Activated T-cell treated with anti-CD3 and anti-CD28 coated beads, Interleukin-2, amount 50 U/mL, for 72 hours (primary cell): ENCODE measurements around the gene TSHR. TPM values are rescaled to one million over a fixed set of nuclear protein-coding genes. Genes with fewer than 3 reads are reported as not detected.
"Not testable (repeated sequence)": the region's sequence is repeated elsewhere in the genome, so short reads cannot be mapped to it uniquely, and the experiment has no call there.

ENCODE experiments used
- ATAC-seq, 2 donors: fragments of 150-1000 bp; cut with Tn5 transposase; replicated peaks in 1 of 2; 2 replicates each; pipeline ENCODE4 v1.10.0; 2021; ENCODE audit warnings: moderate library complexity in 2 of 2, mild to moderate bottlenecking in 1 of 2
- DNase-seq, 2 donors: peaks; one replicate each; pipeline ENCODE4 v3.0.0; 2021 to 2022; ENCODE audit warnings: mixed read lengths in 1 of 2
- H3K27ac Mint-ChIP-seq: one replicate; pipeline ENCODE4 v1.8.0; 2022; ENCODE audit warnings: mild to moderate bottlenecking, moderate library complexity, mixed read lengths
- H3K27me3 Mint-ChIP-seq: one replicate; pipeline ENCODE4 v1.8.0; 2022; ENCODE audit warnings: low read depth, mixed read lengths
- H3K36me3 Mint-ChIP-seq, 2 donors: one replicate each; pipeline ENCODE4 v1.8.0; 2022; ENCODE audit warnings: mixed read lengths in 2 of 2, mild to moderate bottlenecking in 1 of 2; ENCODE audit not compliant: insufficient read depth in 2 of 2
- H3K4me1 Mint-ChIP-seq: one replicate; pipeline ENCODE4 v1.8.0; 2022; ENCODE audit warnings: low read depth, mixed read lengths
- H3K4me3 Mint-ChIP-seq, 2 donors: one replicate each; pipeline ENCODE4 v1.8.0; 2022; ENCODE audit warnings: mild to moderate bottlenecking in 2 of 2, mixed read lengths in 2 of 2, moderate library complexity in 2 of 2
- H3K9me3 Mint-ChIP-seq, 2 donors: one replicate each; pipeline ENCODE4 v1.8.0; 2022; ENCODE audit warnings: mixed read lengths in 2 of 2
- total RNA-seq, 2 donors: library from RNA; stranded (reverse); gene quantifications; one replicate each; pipeline ENCODE4 v1.2.3, GENCODE V29; 2022

The TSHR gene
- total RNA-seq, 2 donors from 2014 or later: not detected

DNA sequence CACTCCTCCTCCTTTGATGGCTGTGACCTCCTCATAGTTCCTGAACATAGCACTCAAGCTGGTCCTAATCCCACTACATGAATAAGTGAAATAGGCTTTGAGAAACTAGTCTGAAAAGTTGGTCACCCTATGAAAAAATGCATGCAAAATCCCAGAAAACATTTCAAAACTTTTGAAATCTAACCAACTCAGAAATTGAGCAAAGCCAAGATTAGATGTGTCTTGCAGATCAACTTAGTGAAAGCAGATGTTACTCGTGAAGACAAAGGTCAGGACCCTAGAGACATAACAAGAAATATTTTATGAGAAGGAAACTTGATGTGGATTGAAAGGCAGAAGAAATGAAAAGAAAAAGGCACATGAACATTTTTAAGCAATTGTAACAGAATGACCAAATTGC, 63.3 kb downstream of the TSHR start:
- Mint-ChIP-seq H3K27ac (no peak overlapping the region), H3K4me1 (no peaks in the 10 kb centered on the region), H3K36me3 (no peaks in the 10 kb centered on the region), H3K4me3 (no peak overlapping the region), H3K9me3 (no peaks in the 10 kb centered on the region), H3K27me3 (peaks cover 26% of the 10 kb centered on the region)
- DNase-seq (no peak), ATAC-seq (no peak)

DNA sequence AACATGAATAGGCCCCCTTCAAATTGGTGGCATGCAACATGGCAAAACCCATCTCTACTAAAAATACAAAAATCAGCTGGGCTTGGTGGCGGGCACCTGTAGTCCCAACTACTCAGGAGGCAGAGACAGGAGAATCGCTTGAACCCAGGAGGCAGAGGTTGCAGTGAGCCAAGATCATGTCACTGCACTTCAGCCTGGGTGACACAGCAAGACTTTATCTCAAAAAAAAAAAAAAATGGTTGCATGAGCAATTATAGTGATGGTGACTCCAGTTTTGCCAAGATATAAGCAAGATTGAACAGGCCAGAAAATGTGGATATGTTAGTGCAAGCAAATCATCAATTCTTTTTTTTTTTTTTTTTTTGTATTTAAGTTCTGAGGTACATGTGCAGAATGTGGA, 63.7 kb downstream of the TSHR start:
- not testable (repeated sequence) for ATAC-seq, H3K27ac Mint-ChIP-seq, H3K4me3 Mint-ChIP-seq, H3K9me3 Mint-ChIP-seq, H3K4me1 Mint-ChIP-seq, DNase-seq, H3K36me3 Mint-ChIP-seq
- H3K27me3 Mint-ChIP-seq: peaks cover 24% of the 10 kb centered on the region

DNA sequence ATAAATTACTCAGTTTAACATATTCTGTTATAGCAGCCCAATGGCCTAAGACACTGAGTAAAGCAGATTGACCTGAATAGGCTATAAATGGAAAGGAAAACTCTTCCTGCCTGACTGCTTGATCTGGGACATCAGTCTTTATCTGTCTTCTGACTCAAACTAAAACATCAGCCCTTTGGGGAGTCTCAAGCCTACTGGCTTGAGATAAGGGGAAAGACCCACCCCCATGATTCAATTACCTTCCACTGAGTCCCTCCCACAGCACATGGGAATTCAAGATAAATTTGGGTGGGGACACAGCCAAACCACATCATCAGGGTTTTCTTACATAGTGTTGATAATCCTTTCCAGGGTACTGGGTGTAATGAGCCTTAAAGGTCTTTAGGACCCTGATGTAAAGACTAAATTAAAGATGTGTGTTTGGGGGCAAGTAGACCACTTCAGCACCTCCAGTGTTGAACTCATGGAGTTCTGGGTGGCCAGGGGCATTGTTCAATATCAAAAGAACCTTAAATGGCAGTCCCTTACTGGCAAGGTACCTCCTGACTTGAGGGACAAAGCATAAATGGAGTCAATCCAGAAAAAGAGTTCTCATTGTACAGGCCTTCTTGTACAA, 67.8 kb downstream of the TSHR start:
- ATAC-seq: no peak
- H3K36me3 Mint-ChIP-seq: no peaks in the 10 kb centered on the region

DNA sequence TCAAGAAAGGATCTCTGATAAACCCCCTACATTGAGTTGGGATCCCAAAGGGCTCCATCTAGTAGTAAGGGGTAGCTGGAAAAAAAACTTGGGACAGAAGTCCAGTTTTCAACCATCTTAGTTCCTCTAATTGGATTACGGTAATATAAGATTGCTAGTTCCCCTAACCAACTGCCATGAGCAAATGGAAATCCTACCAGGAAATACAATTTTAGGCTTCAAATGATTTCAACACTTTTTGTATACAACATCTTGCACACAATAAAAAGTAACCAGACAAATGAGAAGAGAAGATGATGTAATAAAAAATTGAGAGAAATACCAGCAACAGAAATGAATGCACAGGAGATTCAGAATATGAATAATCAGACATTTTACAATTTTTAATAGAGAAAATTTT, 73.0 kb downstream of the TSHR start:
- H3K4me1 Mint-ChIP-seq: no peaks in the 10 kb centered on the region
- H3K4me3 Mint-ChIP-seq: no peak overlapping the region
- H3K9me3 Mint-ChIP-seq: peaks cover 0 to 3% of the 10 kb centered on the region in 2 donors
- no peaks in the 10 kb centered on the region for H3K36me3 Mint-ChIP-seq
- DNase-seq (no peak), ATAC-seq (no peak)
- H3K27me3 Mint-ChIP-seq: peaks cover 9% of the 10 kb centered on the region
- peak overlapping the region; percentile 28 for H3K27ac Mint-ChIP-seq

More for the DNA sequence above, 67.8 kb downstream of the TSHR start:
- Mint-ChIP-seq H3K9me3 (no peaks in the 10 kb centered on the region), H3K27me3 (peaks cover 9% of the 10 kb centered on the region), H3K4me3 (no peak overlapping the region), H3K27ac (no peak overlapping the region), H3K4me1 (no peaks in the 10 kb centered on the region)
- DNase-seq: no peak

DNA sequence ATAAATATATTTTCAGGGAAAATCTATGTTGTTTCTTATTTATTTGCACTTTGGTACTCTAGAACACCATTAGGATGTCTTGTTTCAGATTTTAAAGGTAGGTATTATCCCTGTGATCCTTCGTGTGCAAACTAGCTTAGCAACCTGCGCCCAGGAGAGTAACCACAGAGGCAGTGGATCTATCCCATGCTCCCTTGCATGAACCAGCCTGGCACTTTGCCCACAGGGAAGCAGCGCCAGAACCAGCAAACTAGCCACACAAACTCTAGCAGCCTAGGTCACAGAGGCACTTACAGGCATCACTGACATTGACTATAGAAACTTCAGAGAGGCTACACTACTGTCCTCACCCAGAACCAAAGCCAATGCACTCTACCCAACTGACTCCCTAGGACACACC, 76.1 kb downstream of the TSHR start:
- Mint-ChIP-seq H3K36me3 (peaks cover 0 to 4% of the 10 kb centered on the region in 2 donors), H3K9me3 (peaks cover 5 to 8% of the 10 kb centered on the region in 2 donors), H3K4me1 (no peaks in the 10 kb centered on the region), H3K4me3 (no peak overlapping the region), H3K27ac (no peak overlapping the region), H3K27me3 (no peaks in the 10 kb centered on the region)
- DNase-seq (no peak), ATAC-seq (no peak)

DNA sequence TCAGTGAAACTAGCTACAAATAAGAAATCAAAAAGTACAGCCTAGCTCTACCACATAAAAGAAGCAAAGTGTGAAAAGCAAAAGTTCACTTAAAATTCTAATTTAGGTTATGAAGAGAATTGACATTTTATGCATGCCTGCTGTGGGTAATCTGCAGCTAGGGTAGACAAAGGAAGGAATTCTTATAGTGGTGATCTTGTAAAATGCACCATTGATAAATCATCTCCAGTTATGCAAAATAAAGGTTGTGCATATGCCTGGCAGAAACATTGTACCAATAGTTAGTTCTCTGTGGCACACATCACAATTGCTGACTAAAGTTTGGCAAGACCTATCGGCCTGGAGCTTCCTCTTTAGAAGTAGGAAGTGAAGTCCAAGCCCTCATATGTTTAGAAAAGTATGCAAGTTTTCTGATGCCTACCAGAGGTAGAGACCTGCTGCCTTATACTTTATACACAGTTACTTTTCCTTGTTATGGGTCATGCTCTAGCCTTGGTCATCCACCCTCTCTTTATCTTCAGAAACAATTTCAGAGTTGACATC, 78.3 kb downstream of the TSHR start:
- ATAC-seq (no peak), DNase-seq (no peak)
- Mint-ChIP-seq H3K4me3 (no peak overlapping the region), H3K4me1 (no peaks in the 10 kb centered on the region), H3K9me3 (peaks cover 5 to 9% of the 10 kb centered on the region in 2 donors), H3K27ac (no peak overlapping the region), H3K36me3 (peaks cover 1 to 6% of the 10 kb centered on the region in 2 donors), H3K27me3 (no peaks in the 10 kb centered on the region)

DNA sequence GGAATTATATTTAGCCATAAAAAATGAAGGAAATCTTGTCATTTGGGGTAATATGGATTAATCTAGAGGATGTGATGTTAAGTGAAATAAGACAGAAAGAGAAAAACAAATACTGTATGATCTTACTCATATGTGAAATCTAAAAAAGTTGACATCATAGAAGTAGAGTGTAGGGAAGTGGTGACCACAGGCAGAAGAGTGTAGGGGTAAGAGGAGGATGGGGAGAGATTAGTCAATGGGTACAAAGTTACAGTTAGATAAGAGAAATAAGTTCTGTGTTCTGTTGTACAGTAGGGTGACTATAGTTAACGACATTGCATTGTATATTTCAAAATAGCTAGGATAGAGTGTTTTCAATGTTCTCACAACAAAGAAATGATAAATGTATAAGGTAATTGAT, 87.0 kb downstream of the TSHR start:
- Mint-ChIP-seq H3K4me1 (peaks cover 8% of the 10 kb centered on the region), H3K9me3 (peaks cover 4 to 8% of the 10 kb centered on the region in 2 donors), H3K27me3 (no peaks in the 10 kb centered on the region), H3K4me3 (no peak overlapping the region), H3K27ac (no peak overlapping the region), H3K36me3 (peaks cover 0 to 3% of the 10 kb centered on the region in 2 donors)
- no peak for DNase-seq
- peak; percentile 65 to 66 for ATAC-seq

DNA sequence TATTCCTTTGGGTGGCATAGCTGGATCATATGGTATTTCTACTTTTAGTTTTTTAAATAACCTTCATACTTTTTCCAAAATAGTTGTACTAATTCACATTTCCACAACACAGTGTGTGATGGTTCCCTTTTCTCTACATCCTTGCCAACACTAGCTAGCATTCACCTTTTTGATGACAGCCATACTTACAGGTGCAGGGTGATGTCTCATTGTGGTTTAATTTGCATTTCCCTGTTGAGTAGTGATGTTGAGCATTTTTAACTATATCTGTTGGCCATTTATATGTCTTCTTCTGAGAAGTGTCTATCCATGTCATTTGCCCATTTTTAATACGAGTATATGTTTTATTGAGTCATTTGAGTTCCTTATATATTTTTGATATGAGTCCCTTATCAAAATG, 96.1 kb downstream of the TSHR start:
- DNase-seq (no peak), ATAC-seq (no peak)
- no peaks in the 10 kb centered on the region for H3K27me3 Mint-ChIP-seq
- H3K27ac Mint-ChIP-seq: no peak overlapping the region
- H3K9me3 Mint-ChIP-seq: peaks cover 9 to 13% of the 10 kb centered on the region in 2 donors
- H3K4me3 Mint-ChIP-seq: no peak overlapping the region
- H3K36me3 Mint-ChIP-seq: peaks cover 4 to 10% of the 10 kb centered on the region in 2 donors
- no peaks in the 10 kb centered on the region for H3K4me1 Mint-ChIP-seq

DNA sequence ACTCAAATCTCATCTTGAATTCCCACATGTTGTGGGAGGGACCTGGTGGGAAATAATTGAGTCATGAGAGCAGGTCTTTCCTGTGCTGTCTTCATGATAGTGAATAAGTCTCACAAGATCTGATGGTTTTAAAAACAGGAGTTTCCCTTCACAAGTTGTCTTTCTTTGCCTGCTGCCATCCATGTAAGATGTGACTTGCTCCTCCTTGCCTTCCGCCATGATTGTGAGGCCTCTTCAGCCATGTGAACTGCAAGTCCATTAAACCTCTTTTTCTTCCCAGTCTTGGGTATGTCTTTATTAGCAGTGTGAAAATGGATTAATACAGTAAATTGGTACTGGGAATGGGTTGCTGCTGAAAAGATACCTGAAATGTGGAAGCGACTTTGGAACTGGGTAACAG, 98.6 kb downstream of the TSHR start:
- H3K4me1 Mint-ChIP-seq, H3K4me3 Mint-ChIP-seq, ATAC-seq, H3K36me3 Mint-ChIP-seq, DNase-seq, H3K27me3 Mint-ChIP-seq, H3K27ac Mint-ChIP-seq: not testable (repeated sequence)
- H3K9me3 Mint-ChIP-seq: peaks cover 9 to 13% of the 10 kb centered on the region in 2 donors

DNA sequence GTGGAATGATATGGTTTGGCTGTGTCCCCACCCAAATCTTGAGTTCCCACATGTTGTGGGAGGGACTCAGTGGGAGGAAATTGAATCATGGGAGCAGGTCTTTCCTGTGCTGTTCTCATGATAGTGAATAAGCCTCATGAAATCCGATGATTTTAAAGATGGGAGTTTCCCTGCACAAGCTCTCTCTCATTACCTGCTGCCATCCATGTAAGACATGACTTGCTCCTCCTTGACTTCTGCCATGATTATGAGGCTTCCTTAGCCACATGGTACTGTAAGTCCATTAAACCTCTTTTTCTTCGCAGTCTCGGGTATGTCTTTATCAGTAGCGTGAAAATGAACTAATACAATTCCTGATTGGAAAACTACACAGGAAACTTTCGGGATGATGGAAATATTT, 100.5 kb downstream of the TSHR start:
- Mint-ChIP-seq H3K9me3 (peaks cover 9 to 13% of the 10 kb centered on the region in 2 donors), H3K4me1 (no peaks in the 10 kb centered on the region), H3K4me3 (no peak overlapping the region), H3K36me3 (peaks cover 4 to 10% of the 10 kb centered on the region in 2 donors), H3K27ac (no peak overlapping the region), H3K27me3 (peaks cover under 1% of the 10 kb centered on the region)
- DNase-seq (no peak), ATAC-seq (no peak)

DNA sequence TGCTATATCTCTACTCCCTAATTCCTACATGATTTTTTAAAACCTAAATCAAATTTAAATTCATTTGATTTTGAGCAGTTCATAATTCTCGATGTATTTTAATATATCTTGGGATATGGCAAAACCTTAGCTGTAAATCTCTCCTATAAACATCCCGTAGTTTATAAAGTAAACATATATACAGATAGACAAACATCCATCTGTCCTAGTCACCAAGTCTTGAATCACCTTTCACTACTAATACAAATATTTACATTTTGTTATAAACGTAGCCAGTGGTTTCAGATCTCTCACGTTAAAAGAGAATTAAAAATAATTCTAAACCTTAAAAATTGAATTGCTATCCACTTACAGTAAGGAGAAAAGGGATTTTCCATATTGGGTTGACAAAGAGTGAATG, 107.0 kb downstream of the TSHR start:
- DNase-seq (no peak), ATAC-seq (no peak)
- Mint-ChIP-seq H3K27me3 (peaks cover 5% of the 10 kb centered on the region), H3K4me1 (no peaks in the 10 kb centered on the region), H3K4me3 (no peak overlapping the region), H3K36me3 (no peaks in the 10 kb centered on the region), H3K27ac (no peak overlapping the region), H3K9me3 (no peaks in the 10 kb centered on the region)

DNA sequence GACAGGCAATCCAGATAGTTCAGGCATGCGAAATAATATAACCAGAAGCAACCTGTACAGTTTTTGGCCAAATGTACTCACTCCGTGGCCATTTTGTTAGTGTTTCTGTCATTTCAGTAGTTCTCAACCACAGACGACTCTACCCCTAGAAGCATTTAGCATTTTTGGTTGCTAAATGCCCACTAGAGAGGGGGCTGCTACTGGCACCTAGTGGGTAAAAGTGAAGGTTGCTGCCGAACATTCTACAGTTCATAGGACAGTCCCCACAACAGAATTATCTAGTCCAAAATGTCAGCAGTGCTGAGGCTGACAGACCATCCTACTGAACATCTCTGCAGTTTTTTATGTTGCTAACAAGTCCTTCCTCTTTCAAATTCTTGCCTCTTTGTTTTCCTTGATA, 107.4 kb downstream of the TSHR start:
- Mint-ChIP-seq H3K27me3 (peaks cover 5% of the 10 kb centered on the region), H3K9me3 (no peaks in the 10 kb centered on the region), H3K27ac (no peak overlapping the region), H3K4me1 (no peaks in the 10 kb centered on the region), H3K36me3 (no peaks in the 10 kb centered on the region), H3K4me3 (no peak overlapping the region)
- peak; percentile 88 to 95 for ATAC-seq
- DNase-seq: peak; percentile 17 to 20

DNA sequence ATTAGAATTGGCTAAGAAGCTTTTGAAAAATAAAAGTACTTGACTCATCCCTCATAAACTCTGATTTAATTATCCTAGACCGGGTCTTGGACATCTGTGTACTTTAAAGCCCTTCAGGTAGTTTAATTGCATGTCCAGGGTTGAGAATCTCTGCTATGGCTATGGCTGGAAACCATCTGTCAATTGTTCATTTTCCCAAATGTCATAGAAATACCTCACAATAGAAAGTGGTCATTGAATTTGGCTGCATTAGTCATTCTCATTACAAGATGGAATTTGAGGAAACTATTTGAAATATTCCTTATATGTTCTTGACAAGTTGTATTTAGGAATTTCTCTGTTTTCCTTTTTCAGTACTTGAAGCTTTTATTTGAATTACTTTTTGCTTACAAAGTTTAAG, 111.3 kb downstream of the TSHR start:
- Mint-ChIP-seq H3K4me1 (no peaks in the 10 kb centered on the region), H3K27me3 (no peaks in the 10 kb centered on the region), H3K27ac (no peak overlapping the region), H3K9me3 (peaks cover 3 to 4% of the 10 kb centered on the region in 2 donors), H3K36me3 (peaks cover 3 to 4% of the 10 kb centered on the region in 2 donors), H3K4me3 (no peak overlapping the region)
- ATAC-seq (no peak), DNase-seq (no peak)

DNA sequence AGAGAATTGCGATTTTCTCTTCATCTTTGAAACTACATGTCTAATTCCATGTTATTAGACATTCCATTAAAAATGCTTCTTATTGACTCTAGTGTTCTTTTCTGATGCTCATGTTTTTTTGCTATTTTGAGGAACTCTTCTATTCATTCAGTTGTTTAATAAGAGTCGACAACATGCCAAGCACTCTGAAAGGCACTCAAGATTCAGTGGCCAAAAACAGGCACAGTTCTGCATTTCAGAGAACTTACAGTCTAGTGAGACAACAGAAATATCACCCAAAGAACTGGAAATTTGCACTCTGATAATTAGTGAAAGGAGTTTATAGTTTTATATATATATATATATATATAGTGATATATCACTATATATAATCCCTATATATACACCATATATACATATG, 111.7 kb downstream of the TSHR start:
- Mint-ChIP-seq H3K27ac (no peak overlapping the region), H3K4me1 (no peaks in the 10 kb centered on the region), H3K9me3 (peaks cover 3 to 6% of the 10 kb centered on the region in 2 donors), H3K27me3 (no peaks in the 10 kb centered on the region), H3K4me3 (no peak overlapping the region), H3K36me3 (peaks cover 3 to 4% of the 10 kb centered on the region in 2 donors)
- DNase-seq (no peak), ATAC-seq (no peak)
